HEK293 (cell line): ENCODE data around the gene CEP72.

Source experiments
- ZNF114 ChIP-seq: fragments of 450-650 bp; formaldehyde crosslinking; IDR thresholded peaks from 2 replicates; pipeline ENCODE4 v1.5.0; 2017; ENCODE audit warnings: missing biosample characterization, missing genetic modification characterization
- ZNF350 ChIP-seq: fragments of 450-650 bp; formaldehyde crosslinking; IDR thresholded peaks from 2 replicates; pipeline ENCODE4 v1.5.0; 2017; ENCODE audit warnings: missing biosample characterization, mild to moderate bottlenecking, missing genetic modification characterization
- ZNF747 ChIP-seq: fragments of 450-650 bp; formaldehyde crosslinking; IDR thresholded peaks from 2 replicates; pipeline ENCODE4 v1.5.1; 2016; ENCODE audit warnings: missing biosample characterization, missing genetic modification characterization
- ZNF830 ChIP-seq: fragments of 450-650 bp; IDR thresholded peaks from 2 replicates; pipeline ENCODE4 v1.5.0; 2018; ENCODE audit warnings: missing biosample characterization, missing genetic modification characterization, low read depth, mild to moderate bottlenecking, moderate library complexity
- TF ChIP-seq, protein P1 (sequence below): fragments of 450-650 bp; formaldehyde crosslinking; IDR thresholded peaks from 2 replicates; pipeline ENCODE4 v1.5.1; 2016; ENCODE audit warnings: missing biosample characterization, missing genetic modification characterization

- TF ChIP-seq, protein P1, sequence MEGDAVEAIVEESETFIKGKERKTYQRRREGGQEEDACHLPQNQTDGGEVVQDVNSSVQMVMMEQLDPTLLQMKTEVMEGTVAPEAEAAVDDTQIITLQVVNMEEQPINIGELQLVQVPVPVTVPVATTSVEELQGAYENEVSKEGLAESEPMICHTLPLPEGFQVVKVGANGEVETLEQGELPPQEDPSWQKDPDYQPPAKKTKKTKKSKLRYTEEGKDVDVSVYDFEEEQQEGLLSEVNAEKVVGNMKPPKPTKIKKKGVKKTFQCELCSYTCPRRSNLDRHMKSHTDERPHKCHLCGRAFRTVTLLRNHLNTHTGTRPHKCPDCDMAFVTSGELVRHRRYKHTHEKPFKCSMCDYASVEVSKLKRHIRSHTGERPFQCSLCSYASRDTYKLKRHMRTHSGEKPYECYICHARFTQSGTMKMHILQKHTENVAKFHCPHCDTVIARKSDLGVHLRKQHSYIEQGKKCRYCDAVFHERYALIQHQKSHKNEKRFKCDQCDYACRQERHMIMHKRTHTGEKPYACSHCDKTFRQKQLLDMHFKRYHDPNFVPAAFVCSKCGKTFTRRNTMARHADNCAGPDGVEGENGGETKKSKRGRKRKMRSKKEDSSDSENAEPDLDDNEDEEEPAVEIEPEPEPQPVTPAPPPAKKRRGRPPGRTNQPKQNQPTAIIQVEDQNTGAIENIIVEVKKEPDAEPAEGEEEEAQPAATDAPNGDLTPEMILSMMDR (tag by site-specific recombination): no peak
- TF ChIP-seq ZNF114 (no peak), ZNF830 (tag by site-specific recombination) (no peak), ZNF747 (no peak), ZNF350 (tag by site-specific recombination) (no peak)
Measured at GRCh38 chr5:621341-621761, 9.2 kb downstream of the CEP72 start.
